HL-60/S4 (cell line): ENCODE measurements around the gene HPD.
"Not testable (repeated sequence)": the region's sequence is repeated elsewhere in the genome, so short reads cannot be mapped to it uniquely, and the experiment has no call there.

ENCODE experiments used
- in situ Hi-C: fragments of 300-500 bp; cut with MboI; formaldehyde crosslinking; loops from 2 replicates; pipeline ENCODE4 v1.14.3; 2022; ENCODE audit warnings: low sequenced_read_pairs

The HPD gene

DNA sequence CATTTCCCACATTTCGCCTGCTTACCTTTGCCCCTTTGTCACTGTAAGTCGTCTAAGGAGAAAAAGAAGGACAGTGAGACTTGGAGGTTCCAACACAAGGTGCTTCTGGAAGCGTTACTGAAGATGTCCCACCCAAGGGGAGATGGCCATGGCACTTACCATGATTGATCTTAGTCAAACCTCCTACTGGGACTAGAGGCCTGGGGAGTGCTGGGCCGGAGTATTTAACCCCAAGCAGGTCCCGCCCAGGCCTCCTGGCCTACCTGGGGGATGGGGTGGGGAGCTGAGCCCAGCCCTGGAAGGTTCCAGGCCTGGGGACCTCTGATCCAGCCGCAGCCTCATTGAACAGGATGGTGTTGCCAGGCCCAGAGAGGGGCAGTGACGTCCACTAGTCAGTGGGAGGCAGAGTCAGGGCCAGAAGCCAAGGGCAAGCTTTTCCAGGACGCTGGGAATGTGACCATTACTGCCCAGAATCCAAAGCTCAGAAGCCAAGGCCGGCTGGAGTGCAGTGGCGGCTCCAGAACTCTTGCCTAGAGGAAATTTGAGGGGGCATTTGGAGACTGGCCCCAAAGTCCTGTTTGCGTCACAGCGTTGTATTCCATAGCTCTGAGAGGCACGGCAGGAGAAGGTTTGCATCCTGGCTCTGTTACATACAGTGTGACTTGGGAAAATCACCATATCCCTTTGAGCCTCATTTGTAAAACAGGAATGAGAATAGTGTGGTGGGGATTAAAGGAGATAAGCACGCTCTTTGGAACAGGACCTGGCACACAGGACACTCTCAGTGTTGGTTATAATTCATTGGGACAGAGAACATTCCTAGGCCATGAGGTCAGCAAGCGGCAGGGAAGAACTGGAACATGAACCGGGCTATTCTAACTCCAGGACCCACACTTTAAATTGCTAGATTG, at the start of gene HPD:
Gene HPD, minus strand, starts transcription at position 198 of the 911 bp plus-strand sequence. Its CDS starts 36 bp downstream, at position 162.
- in situ Hi-C loops = no loop called here

DNA sequence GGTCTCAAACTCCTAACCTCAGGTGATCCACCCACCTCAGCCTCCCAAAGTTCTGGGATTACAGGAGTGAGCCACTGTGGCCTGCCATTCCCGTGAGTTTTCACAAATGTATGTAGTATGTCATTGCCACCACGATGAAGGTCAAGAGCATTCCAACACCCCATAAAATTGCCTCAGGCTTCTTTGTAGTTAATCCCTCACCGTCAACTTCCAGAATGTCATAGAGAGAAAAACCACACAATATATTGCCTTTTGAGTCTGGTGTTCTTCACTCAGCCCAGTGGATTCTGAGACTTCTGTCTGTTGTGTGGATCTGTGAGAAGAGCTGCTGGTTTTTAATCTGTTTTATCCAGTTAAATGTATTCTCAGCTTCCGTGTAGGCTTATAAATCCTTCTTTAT, 47.1 kb upstream of the HPD start:
- in situ Hi-C loops = no loop called here

DNA sequence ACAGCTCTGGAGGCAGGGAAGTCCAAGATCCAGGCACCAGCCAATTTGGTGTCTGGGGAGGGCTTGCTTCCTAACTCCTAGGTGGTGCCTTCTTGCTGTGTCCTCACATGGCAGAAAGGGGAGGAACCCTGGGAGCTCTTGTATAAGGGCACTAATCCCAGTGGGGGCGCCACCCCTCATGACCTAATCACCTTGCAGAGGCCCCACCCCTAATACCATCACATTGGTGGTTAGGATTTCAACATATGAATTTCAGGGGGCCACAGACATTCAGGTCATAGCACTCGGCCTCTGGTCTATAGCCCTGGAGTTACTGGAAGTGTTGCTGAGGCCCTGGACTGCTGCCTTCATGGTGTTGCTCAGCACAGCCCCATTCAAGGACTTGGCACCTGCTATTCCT, 44.5 kb upstream of the HPD start:
- in situ Hi-C loops = no loop called here

DNA sequence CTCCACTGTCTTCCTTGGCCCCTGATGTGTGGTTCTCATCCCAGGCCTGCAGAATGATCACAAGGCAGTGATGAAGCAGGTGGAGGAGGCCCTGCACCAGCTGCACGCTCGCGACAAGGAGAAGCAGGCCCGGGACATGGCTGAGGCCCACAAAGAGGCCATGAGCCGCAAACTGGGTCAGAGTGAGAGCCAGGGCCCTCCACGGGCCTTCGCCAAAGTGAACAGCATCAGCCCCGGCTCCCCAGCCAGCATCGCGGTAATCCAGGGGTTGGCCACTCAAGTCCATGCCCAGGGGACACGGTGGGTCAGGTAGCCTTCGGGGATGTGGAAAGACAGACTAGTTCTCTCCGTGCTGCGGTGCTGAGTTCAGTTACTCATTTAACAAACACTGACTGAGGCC, 40.9 kb upstream of the HPD start:
- in situ Hi-C loops = no loop called here

DNA sequence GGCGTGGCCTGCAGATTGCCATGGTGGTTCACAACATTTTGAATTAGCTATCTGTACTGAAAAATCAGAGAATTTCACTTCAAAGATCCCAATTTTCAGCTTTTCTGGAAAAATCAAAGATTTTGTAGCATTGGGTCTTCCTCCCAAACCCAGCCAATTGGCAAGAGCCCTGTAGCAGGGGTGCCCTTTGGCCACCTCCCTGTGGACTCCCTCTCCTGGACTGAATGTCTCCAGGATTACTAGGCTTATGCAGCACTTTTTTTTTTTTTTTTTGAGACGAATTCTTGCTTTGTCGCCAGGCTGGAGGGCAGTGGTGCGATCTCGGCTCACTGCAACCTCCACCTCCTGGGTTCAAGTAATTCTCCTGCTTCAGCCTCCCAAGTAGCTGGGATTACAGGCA, 39.6 kb upstream of the HPD start:
- in situ Hi-C loops = no loop called here

DNA sequence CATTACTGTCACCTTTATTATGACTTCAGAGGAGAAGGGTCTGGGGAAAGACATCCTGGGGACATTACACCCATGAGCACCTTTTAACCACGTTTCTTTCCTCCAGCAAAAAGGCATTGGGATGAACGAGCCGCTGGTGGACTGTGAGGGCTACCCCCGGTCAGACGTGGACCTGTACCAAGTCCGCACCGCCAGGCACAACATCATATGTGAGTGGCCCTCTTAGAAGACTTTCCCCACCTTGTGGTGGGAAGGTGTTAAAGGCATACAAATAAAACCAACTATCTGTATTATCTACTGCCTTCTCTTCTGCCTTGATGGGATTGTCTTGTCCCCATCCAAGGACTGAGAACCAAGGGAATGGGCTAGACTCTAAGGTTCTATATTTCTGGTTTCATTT, 36.0 kb upstream of the HPD start:
- in situ Hi-C loops = no loop called here

DNA sequence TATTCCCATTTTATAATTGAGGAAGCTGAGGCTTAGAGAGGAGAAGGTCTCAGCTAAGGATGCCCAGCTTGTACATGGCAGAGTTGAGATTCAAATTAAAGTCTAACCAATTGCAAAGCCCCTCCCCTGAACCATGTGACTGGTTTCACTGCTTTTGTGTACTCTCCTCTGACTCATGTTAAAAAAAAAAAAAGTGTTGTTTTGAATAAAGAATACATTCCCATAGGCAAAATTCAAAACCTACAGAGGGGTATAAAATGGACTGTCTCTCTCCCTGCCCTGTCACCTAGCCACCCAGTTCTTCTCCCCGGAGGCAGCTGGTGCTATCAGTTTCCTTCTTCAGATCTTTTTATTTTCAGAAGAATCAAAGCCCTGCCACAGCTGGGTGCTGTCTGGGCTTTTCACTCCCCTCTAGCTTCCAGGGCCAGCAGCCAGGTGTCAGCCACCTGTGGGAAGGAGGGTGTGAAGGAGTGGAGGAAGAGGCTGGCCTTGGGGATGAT, 35.4 kb upstream of the HPD start:
- in situ Hi-C loops = no loop called here

DNA sequence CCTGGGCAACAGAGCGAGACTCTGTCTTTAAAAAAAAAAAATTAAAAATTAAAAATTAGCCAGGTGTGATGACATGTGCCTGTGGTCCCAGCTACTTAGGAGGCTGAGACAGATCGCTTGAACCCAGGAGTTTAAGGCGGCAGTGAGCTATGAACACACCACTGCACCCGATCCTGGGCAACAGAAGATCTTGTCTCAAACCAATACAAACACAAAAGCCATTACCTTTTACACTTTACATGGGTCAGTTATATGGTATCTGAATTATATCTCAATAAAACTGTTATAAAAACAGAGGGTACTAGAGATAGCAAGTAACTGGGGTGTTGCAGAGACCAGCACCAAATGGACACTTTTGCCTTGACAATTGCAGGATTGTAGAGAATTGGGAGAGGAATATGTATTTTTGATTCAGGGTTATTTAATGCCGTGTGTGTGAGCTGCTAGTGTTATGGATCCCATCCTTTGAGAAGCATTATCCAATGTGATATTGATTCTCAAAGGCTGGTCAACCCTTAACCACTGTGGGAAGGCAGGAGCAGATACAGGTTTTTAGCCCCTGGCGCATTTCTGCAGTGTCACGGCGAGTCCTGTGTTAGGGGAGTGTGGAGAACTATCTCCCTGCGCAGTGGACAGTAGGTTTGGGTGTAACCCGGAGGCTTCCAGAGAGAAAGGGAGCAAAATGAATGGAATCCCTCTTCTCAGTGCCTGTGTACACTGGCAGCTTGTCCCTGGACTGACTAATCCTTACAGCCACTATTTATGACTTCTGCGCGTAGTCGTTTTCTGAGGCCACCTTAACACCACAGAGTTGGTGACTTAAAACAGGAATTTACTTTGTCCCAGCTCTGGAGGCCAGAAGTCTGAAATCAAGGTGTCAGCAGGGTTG, 34.3 kb upstream of the HPD start:
- in situ Hi-C loops = no loop called here

DNA sequence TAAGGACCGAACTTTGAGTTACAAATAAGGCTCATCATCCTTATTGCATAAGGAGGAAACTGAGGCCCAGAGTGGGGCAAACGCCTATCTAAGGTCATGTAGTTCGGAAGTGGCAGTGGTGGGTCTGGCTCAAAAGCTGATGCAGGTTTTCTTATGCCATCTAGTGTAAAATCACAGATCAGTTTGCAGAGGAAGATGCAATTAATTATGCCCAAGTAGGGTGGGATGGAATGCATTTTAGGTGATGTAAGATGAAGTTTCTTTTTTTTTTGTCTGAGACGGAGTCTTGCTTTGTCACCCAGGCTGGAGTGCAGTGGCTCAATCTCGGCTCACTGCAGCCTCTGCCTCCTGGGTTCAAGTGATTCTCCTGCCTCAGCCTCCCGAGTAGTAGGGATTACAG, 31.0 kb upstream of the HPD start:
- in situ Hi-C loops = loop anchor here (5.0 to 10.0 kb wide), 2 partner anchors 97 to 195 kb away; partner anchors contain the start of gene RHOF

DNA sequence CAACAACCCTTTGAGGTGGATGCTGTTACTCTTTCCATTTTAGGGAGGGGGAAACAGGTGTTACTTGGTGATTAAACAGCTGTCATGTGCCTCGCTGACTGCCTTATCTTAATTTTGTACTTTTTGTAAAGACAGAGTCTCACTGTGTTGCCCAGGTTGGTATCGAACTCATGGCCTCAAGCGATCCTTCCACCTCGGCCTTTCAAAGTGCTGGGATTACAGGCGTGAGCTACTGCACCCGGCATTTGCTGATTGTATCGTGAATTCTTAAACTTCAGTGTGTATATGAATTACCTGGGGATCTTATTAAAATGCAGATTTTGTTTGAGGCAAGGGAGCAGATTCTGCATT, 30.6 kb upstream of the HPD start:
- in situ Hi-C loops = loop anchor here (5.0 to 10.0 kb wide), 2 partner anchors 97 to 194 kb away; partner anchors contain the start of gene RHOF

DNA sequence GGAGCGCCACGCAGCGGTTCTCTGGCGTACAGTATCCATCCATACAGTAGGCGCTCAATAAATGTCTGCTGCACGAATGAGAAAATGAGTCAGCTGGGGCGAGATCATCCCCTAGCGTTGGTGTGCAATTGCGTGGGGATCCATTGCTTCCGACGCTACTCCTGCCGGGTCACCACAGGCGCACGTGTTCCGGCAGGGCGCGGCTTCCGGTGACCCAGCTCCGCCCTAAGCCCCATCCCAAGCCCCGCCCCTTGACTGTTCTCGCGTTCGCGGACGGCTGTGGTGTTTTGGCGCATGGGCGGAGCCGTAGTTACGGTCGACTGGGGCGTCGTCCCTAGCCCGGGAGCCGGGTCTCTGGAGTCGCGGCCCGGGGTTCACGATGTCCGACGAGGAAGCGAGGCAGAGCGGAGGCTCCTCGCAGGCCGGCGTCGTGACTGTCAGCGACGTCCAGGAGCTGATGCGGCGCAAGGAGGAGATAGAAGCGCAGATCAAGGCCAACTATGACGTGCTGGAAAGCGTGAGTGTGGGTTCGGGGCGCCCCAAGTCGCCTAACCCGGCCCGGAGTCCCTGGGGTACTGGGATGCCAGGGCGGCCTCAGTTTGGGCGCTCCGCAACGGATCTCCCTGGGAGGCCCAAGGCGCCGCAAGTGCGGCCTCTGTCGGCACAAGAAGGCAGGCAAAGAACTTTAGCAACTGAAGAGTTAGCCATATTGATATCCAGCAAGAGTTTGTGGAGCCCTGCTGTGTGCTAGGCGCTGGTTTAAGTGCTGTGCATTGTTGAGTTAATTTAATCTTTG, 30.0 kb upstream of the HPD start, which contains the start of gene PSMD9:
Gene PSMD9, plus strand, starts transcription at position 313 of the 796 bp plus-strand sequence. Its CDS starts 67 bp downstream, at position 380.
- in situ Hi-C loops = loop anchor here (5.0 to 10.0 kb wide), 2 partner anchors 96 to 194 kb away; partner anchors contain the start of gene RHOF

DNA sequence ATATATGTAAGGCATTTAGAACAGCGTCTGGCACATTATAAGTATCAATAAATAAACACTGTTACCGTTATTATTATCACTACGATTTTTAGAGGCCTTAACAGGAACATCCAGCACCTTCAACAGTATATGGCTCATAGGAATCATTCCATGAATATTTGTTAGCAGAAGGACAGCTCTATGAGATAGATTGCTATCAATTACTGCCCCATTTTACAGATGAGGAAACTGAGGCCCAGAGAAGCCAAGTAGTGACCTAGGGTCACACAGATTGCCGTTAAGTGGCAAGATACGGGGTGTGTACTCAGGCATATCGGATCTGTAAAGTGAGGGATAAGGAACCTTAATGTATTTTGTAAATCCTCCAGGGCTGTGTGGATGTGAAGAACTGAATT, 29.4 kb upstream of the HPD start:
- in situ Hi-C loops = loop anchor here (5.0 to 10.0 kb wide), 2 partner anchors 96 to 193 kb away; partner anchors contain the start of gene RHOF

DNA sequence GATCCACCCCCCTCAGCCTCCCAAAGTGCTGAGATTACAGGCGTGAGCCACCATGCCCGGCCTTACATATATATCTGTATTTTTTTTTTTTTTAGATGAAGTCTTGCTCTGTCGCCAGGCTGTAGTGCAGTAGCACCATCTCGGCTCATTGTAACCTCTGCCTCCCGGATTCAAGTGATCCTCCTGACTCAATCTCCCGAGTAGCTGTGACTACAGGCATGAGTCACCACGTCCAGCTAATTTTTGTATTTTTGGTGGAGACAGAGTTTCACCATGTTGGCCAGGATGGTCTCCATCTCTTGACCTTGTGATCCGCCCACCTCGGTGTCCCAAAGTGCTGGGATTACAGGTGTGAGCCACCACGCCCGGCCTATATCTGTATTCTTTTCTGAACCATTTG, 26.5 kb upstream of the HPD start:
- in situ Hi-C loops = loop anchor here (5.0 to 10.0 kb wide), 2 partner anchors 93 to 190 kb away; partner anchors contain the start of gene RHOF

DNA sequence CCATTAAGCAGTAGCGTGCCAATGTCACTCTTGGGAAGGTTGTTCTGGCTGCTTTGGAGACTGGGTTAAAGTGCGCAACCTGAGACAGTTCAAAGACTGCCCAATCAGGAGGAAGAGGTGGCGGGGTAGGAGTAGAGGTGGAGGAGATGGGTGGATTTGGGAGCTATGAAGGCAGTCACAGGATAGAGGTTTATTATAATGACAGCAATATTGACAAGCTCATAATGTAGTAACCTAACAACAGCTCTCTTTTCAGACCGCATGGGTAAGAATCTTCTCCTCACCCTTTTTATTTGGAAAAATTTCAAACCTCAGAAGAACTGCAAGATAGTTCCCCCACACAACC, 24.6 kb upstream of the HPD start:
- in situ Hi-C loops = loop anchor here (10.0 kb wide), 1 partner anchor 188 kb away; no protein-coding TSS in a partner anchor

DNA sequence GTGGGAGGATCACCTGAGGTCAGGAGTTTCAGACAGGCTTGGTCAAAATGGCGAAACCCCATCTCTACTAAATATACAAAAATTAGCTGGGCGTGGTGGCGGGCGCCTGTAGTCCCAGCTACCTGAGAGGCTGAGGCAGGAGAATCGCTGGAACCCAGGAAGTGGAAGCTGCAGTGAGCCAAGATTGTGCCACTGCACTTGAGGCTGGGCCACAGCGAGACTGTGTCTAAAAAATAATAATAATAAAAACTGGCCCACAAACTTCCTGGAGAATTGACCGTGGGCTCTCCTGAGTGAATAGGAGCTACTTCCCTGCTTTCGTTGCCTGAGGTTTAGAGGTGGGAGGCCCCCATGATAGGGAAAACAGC, 17.4 kb upstream of the HPD start:
- in situ Hi-C loops = not testable (repeated sequence)

DNA sequence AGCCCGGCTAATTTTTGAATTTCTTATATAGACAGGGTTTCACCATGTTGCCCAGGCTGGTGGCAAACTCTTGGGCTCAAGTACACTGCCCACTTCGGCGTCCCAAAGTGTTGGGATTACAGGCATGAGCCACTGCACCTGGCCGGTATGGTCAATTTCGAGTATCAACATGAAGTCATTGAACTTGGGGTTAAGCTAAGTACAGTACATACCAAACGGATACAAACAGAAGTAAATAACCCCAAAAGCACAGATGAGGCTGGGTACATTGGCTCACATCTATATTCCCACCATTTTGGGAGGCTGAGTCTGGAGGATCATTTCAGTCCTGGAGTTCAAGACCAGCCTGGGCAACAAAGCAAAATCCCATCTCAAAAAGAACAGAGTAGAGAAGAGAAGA, 16.9 kb upstream of the HPD start:
- in situ Hi-C loops = no loop called here

DNA sequence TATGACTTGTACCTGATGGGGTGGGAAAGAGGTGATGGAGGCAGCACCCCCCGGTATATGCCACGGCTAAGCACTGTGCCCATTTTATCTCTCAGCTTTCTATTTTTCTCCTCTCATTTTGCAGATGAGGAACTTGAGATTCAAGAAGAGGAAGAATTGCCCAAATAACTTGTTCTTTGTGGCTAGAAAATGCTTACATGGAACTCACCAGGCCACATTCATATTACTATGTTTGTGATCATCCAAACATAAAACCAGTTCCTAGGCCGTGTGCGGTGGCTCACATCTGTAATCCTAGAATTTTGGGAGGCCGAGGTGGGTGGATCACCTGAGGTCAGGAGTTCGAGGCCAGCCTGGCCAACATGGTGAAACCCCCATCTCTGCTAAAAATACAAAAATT, 15.4 kb upstream of the HPD start:
- in situ Hi-C loops = no loop called here

DNA sequence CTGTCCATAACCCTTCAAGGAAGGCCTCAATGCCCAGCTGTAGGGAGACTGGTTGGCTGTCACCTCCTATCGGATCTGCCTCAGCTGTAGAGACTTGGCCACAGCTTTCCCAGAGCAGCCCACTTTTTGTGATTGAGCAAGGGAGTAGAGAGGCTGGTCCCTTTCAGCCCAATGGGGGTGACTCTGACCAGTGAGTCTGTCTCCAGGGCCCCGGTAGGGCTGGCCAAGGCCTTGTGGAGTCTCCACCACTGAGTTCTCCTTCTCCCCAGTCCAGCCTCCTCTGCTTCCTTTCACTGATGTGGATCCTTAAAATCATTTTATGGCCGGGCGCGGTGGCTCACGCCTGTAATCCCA, 14.5 kb upstream of the HPD start:
- in situ Hi-C loops = no loop called here

DNA sequence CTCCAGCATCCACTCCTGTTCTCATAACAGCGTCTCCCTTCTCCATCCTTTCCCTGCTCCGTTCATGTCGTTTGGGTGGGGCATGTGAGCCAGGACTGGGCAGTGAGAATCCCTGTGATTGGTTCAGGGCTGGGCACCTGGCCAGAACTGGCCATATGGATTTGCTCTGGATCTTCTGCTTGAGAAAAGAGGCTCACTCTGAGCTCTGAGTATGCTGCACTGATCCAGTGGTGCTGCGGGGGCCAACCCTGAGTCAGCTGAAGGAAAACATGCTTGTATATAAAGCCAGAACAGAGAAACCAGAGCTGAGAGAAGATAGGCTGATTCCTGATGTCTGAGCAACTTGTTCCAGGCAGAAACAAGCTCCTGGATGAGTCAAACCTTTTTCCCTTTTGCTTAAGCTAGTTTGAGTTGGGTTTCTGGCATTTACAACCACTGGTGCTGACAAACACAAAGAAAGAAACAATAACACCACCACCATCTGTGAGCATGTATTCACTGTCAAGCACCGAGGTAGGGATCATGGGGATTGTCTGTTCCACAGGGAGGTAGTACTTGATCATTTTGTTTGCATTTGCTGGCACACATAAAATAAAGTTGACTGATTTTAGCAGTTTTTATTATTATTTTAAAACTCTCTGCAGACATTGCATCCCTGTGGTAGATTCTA, 14.0 kb upstream of the HPD start:
- in situ Hi-C loops = no loop called here

DNA sequence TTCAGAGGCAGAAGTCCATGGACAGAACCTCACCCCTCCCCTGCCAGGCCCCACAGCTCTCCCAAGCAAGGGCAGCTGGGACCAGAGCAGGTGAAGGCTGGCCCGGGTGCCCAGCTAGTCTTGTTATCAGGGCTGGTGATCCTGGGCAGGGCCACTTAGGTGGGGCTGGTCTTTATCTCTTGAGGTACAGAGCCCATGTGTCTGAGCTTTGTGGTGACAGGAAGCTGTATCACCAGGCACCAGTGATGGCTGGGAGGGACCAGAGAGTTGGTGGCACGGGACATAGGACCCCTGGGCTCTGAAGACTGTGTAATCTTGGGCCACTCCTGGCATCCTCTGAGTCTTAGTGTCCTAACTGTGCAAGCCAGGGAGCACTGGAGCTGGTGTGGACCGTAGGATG, 12.8 kb upstream of the HPD start:
- in situ Hi-C loops = no loop called here
